Panc1 (cell line): Measurements from ENCODE around the gene DERL2. TPM values are rescaled to one million over a fixed set of nuclear protein-coding genes. Genes with fewer than 3 reads are reported as not detected.

Experiments used
- ATAC-seq: fragments of 200-7000 bp; cut with Tn5 transposase; 2 replicates; pipeline ENCODE4 v1.9.1; 2020; ENCODE audit warnings: mild to moderate bottlenecking, moderate library complexity
- BruUV-seq: library from RNA; stranded (reverse); fragments of 400-500 nt; replicated peaks from 2 replicates; lab custom pipeline; 2021; lab: Mats Ljungman, UMichigan
- CTCF ChIA-PET: fragments of 300-600 bp; sonication (Branson Sonifier 250); formaldehyde crosslinking; loops from one replicate; lab custom pipeline; 2022; ENCODE audit warnings: antibody characterized with exemption; lab: Charles Lee
- POLR2A ChIA-PET: fragments of 300-600 bp; sonication (Branson Sonifier 250); formaldehyde crosslinking; loops from one replicate; lab custom pipeline; 2022; ENCODE audit warnings: antibody characterized with exemption; lab: Charles Lee
- DNase-seq: peaks from one replicate; pipeline ENCODE4 v3.0.0-alpha.2; 2010; ENCODE audit warnings: low read depth, low spot score
- H3K27ac ChIP-seq: 2 replicates; pipeline ENCODE4 v1.5.1; 2011; ENCODE audit warnings: mild to moderate bottlenecking, low read length, inconsistent platforms
- H3K27me3 ChIP-seq: fragments of 200-500 bp; sonication (Bioruptor generic); 2 replicates; pipeline ENCODE4 v1.6.0; 2014; ENCODE audit warnings: low read length, inconsistent platforms; ENCODE audit not compliant: control insufficient read depth, insufficient read depth
- H3K36me3 ChIP-seq: fragments of 200-500 bp; sonication (Bioruptor generic); 2 replicates; pipeline ENCODE4 v1.5.1; 2014; ENCODE audit warnings: inconsistent platforms, mild to moderate bottlenecking, low read length, moderate library complexity; ENCODE audit not compliant: control insufficient read depth, insufficient read depth
- H3K4me1 ChIP-seq: 2 replicates; pipeline ENCODE4 v1.5.1; 2011; ENCODE audit warnings: inconsistent platforms, mild to moderate bottlenecking, low read length, moderate library complexity; ENCODE audit not compliant: control insufficient read depth, insufficient read depth
- H3K4me3 ChIP-seq, 2 experiments: 2 replicates each; pipeline ENCODE4 v1.5.1; 2011 to 2012; ENCODE audit warnings: low read depth in 2 of 2, low read length in 2 of 2, mild to moderate bottlenecking in 2 of 2, inconsistent platforms in 1 of 2, moderate library complexity in 1 of 2
- H3K9me3 ChIP-seq: fragments of 200-500 bp; sonication (Bioruptor generic); 2 replicates; pipeline ENCODE4 v1.5.1; 2014; ENCODE audit warnings: low read depth, mild to moderate bottlenecking, inconsistent platforms, low read length, moderate library complexity; ENCODE audit not compliant: control insufficient read depth, insufficient read depth
- CTCF ChIP-seq: fragments of 450-650 bp; IDR thresholded peaks from 2 replicates; pipeline ENCODE4 v1.5.1; 2017; ENCODE audit warnings: mild to moderate bottlenecking
- POLR2AphosphoS5 ChIP-seq: IDR thresholded peaks from 2 replicates; pipeline ENCODE4 v1.6.1; 2012; ENCODE audit warnings: mild to moderate bottlenecking, low read depth, low read length, moderate library complexity
- REST ChIP-seq, 2 experiments: IDR thresholded peaks; 2 replicates each; pipeline ENCODE4 v1.6.1; 2011 to 2012; ENCODE audit warnings: low read depth in 2 of 2, control low read depth in 1 of 2, low read length in 1 of 2, mild to moderate bottlenecking in 1 of 2, moderate library complexity in 1 of 2; ENCODE audit not compliant: insufficient read depth in 1 of 2
- SIN3A ChIP-seq: IDR thresholded peaks from 2 replicates; pipeline ENCODE4 v1.6.1; 2012; ENCODE audit warnings: low read depth, mild to moderate bottlenecking, low read length, moderate library complexity, borderline replicate concordance; ENCODE audit not compliant: insufficient read depth
- TCF7L2 ChIP-seq: IDR thresholded peaks from 2 replicates; pipeline ENCODE4 v1.6.1; 2011; ENCODE audit warnings: mild to moderate bottlenecking, low read depth, low read length, inconsistent platforms
- in situ Hi-C: cut with HindIII; loops from 2 replicates; pipeline ENCODE4 v1.10.0; 2016; ENCODE audit warnings: low sequenced_read_pairs, low pct_unique_long_range_greater_than_20kb
- intact Hi-C: fragments of 100-400 bp; cut with micrococcal nuclease; formaldehyde crosslinking; loops from one replicate; pipeline ENCODE4 v1.10.0; 2022; ENCODE audit not compliant: unreplicated experiment
- total RNA-seq: library from RNA; stranded (reverse); gene quantifications from one replicate; pipeline ENCODE4 v1.2.1, GENCODE V29; 2021; ENCODE audit not compliant: unreplicated experiment

Gene DERL2
- total RNA-seq, 1 experiment from 2014 or later: 59.7 TPM

- intact Hi-C loops (no loop called here), in situ Hi-C loops (no loop called here)
- no peak overlapping the region for H3K4me3 ChIP-seq
- DNase-seq (no peak), ATAC-seq (no peak)
- H3K27me3 ChIP-seq: no peaks in the 10 kb centered on the region
- no TSS peak for BruUV-seq
- POLR2A ChIA-PET: interaction anchor here (0.6 kb wide), 1 partner anchor 162 kb away, joined by 3 read pairs; no protein-coding TSS in a partner anchor
- peaks cover 6% of the 10 kb centered on the region for H3K4me1 ChIP-seq
- peaks cover 12% of the 10 kb centered on the region for H3K36me3 ChIP-seq
- CTCF ChIA-PET: no interaction called here
- TF ChIP-seq TCF7L2 (no peak), CTCF (no peak), REST (IDR thresholded peaks at IDR 0.05; ENCODE audit: insufficient read depth in 1 of 2, low read depth in 2 of 2, low read length in 1 of 2) (no peak)
- H3K27ac ChIP-seq: no peak overlapping the region
- H3K9me3 ChIP-seq: peaks cover 7% of the 10 kb centered on the region; the same call in 1 of the 2 replicates
Measured at GRCh38 chr17:5488752-5489151, 2.8 kb upstream of the DERL2 start.

- peak within 1 kb of the TSS; percentile 94 for H3K27ac ChIP-seq
- no TSS peak for BruUV-seq
- H3K9me3 ChIP-seq: peaks cover 7% of the 10 kb centered on the region; the same call in 1 of the 2 replicates
- intact Hi-C loops (no loop called here), in situ Hi-C loops (no loop called here)
- ChIA-PET POLR2A (interaction anchor here (0.7 kb wide), 4 partner anchors 7 to 963 kb away, joined by 3 read pairs; no protein-coding TSS in a partner anchor), CTCF (no interaction called here)
- DNase-seq (peak; percentile 87), ATAC-seq (peak; percentile 97)
- peak within 1 kb of the TSS; percentile 85 to 98 for H3K4me3 ChIP-seq
- TF ChIP-seq SIN3A (no peak), POLR2AphosphoS5 (peak; percentile 81)
- H3K27me3 ChIP-seq: no peaks in the 10 kb centered on the region
- H3K4me1 ChIP-seq: peaks cover 6% of the 10 kb centered on the region
- H3K36me3 ChIP-seq: peaks cover 17% of the 10 kb centered on the region
Measured at GRCh38 chr17:5486206-5487124, 487 bp upstream of the DERL2 start, which contains the start of gene MIS12. Gene MIS12 (plus strand): TSS chr17:5486566. CDS start chr17:5488863, 2,297 bp downstream.

GRCh38 chr17:5481451-5481850, 4.5 kb downstream of the DERL2 start:
- ATAC-seq: no peak
- Histone ChIP-seq H3K4me1 (peaks cover 6% of the 10 kb centered on the region), H3K9me3 (no peaks in the 10 kb centered on the region), H3K4me3 (no peak overlapping the region), H3K27ac (no peak overlapping the region), H3K27me3 (no peaks in the 10 kb centered on the region), H3K36me3 (peaks cover 40% of the 10 kb centered on the region)
- no peak for DNase-seq
- TF ChIP-seq POLR2AphosphoS5 (no peak), SIN3A (no peak), TCF7L2 (no peak), CTCF (no peak)
- ChIA-PET POLR2A (no interaction called here), CTCF (no interaction called here)
- in situ Hi-C loops: no loop called here
- BruUV-seq: no TSS peak
- intact Hi-C loops: no loop called here
